Endothelial cell of umbilical vein (primary cell): ENCODE results near the gene ST3GAL5.

ENCODE experiments used
- EZH2 ChIP-seq: IDR thresholded peaks from 2 replicates; pipeline ENCODE4 v1.6.1; 2012; ENCODE audit warnings: borderline replicate concordance, low read depth, mild to moderate bottlenecking, moderate library complexity, low read length, inconsistent platforms; ENCODE audit not compliant: severe bottlenecking
- FOS ChIP-seq: IDR thresholded peaks from 2 replicates; pipeline ENCODE4 v1.6.1; 2011; ENCODE audit warnings: mild to moderate bottlenecking, low read length, moderate library complexity, borderline replicate concordance; ENCODE audit not compliant: insufficient read depth
- GATA2 ChIP-seq: IDR thresholded peaks from 2 replicates; pipeline ENCODE4 v1.7.0; 2011; ENCODE audit warnings: low read depth, mild to moderate bottlenecking, moderate library complexity, mixed read lengths, low read length; ENCODE audit not compliant: insufficient read length, insufficient read depth
- JUN ChIP-seq: IDR thresholded peaks from 2 replicates; pipeline ENCODE4 v1.6.1; 2011; ENCODE audit warnings: borderline replicate concordance, low read depth; ENCODE audit not compliant: insufficient read length, insufficient read depth
- MAX ChIP-seq: IDR thresholded peaks from 2 replicates; pipeline ENCODE4 v1.6.1; 2011; ENCODE audit not compliant: insufficient read depth, insufficient read length
- POLR2A ChIP-seq: IDR thresholded peaks from 2 replicates; pipeline ENCODE4 v1.6.1; 2012; ENCODE audit warnings: low read depth, mild to moderate bottlenecking, control low read depth, low read length
- POLR2AphosphoS5 ChIP-seq: IDR thresholded peaks from 2 replicates; pipeline ENCODE4 v1.6.1; 2012; ENCODE audit warnings: low read depth, mild to moderate bottlenecking, control low read depth, low read length, moderate library complexity; ENCODE audit not compliant: insufficient read depth
- TF ChIP-seq, protein P1 (sequence below), 2 donors: IDR thresholded peaks; 1 replicate in 1 of 2; 2 replicates in 1 of 2; pipeline ENCODE4 v1.5.1; 2011; ENCODE audit warnings: low read length in 2 of 2, mild to moderate bottlenecking in 2 of 2, moderate library complexity in 2 of 2, control low read depth in 1 of 2, inconsistent platforms in 1 of 2, low read depth in 1 of 2; ENCODE audit not compliant: insufficient read depth in 1 of 2; ENCODE audit errors: extremely low read depth in 1 of 2

DNA sequence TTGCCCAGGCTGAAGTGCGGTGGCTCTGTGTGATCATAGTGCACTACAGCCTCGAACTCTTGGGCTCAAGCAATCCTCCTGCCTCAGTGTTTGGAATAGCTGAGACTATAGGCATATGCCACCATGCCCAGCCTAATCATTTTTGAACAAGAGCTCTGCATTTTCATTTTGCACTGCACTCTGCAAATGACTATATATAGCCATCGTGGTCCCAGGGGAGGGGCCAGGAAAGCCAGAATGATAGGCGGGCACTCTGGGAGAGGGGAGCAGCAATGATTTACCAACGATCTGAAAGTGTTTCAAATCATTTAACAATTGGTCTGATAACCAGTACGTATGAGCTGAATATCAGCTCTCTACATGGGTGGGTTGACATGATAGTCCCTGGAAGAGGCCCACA is 22.3 kb upstream of the ST3GAL5 start:
- TF ChIP-seq, protein P1, sequence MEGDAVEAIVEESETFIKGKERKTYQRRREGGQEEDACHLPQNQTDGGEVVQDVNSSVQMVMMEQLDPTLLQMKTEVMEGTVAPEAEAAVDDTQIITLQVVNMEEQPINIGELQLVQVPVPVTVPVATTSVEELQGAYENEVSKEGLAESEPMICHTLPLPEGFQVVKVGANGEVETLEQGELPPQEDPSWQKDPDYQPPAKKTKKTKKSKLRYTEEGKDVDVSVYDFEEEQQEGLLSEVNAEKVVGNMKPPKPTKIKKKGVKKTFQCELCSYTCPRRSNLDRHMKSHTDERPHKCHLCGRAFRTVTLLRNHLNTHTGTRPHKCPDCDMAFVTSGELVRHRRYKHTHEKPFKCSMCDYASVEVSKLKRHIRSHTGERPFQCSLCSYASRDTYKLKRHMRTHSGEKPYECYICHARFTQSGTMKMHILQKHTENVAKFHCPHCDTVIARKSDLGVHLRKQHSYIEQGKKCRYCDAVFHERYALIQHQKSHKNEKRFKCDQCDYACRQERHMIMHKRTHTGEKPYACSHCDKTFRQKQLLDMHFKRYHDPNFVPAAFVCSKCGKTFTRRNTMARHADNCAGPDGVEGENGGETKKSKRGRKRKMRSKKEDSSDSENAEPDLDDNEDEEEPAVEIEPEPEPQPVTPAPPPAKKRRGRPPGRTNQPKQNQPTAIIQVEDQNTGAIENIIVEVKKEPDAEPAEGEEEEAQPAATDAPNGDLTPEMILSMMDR (IDR thresholded peaks at IDR 0.05; ENCODE audit: extremely low read depth in 1 of 2, insufficient read depth in 1 of 2, low read depth in 1 of 2, low read length in 2 of 2) = no peak
- no peak for TF ChIP-seq POLR2A
- no peak for TF ChIP-seq POLR2AphosphoS5
- no peak for TF ChIP-seq MAX
- no peak for TF ChIP-seq JUN
- TF ChIP-seq EZH2 = no peak
- no peak for TF ChIP-seq GATA2
- TF ChIP-seq FOS = no peak
